SHP77 treated with DMSO at 0.1 percent for 48 hours (cell line): ENCODE results near the gene ALKBH5.

Experiments used
- DNase-seq: peaks from one replicate; lab custom pipeline; 2025; lab: John Stamatoyannopoulos, UW

Gene ALKBH5

DNA sequence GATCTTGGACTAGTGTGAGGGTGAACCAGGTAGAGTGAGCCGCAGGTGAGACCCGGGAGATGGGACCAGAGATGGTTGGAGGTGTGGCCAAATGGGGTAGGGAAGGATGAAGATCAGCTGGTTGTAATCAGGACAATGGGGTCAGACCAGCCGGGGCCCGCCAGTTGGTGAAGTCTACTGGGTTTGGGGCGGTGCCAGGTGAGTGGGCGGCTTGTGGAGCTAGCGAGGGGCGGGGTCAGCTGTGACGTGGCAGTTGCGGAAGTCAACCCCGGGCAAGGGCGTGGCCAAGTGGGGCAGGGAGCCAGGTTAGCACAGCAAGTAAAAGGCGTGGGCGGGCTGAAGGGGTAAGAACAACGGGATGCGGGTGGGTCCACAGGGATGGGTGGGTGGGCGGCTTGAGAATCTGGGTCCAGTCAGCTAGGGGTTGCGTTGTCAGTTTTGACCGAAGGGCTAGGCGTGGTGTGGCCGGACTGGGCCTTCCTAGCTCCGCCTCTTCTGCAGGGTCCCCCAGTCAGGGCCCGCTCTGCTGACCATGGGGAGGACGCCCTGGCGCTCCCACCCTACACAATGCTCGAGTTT lies 25.5 kb upstream of the ALKBH5 start:
- peak; percentile 91 for DNase-seq

DNA sequence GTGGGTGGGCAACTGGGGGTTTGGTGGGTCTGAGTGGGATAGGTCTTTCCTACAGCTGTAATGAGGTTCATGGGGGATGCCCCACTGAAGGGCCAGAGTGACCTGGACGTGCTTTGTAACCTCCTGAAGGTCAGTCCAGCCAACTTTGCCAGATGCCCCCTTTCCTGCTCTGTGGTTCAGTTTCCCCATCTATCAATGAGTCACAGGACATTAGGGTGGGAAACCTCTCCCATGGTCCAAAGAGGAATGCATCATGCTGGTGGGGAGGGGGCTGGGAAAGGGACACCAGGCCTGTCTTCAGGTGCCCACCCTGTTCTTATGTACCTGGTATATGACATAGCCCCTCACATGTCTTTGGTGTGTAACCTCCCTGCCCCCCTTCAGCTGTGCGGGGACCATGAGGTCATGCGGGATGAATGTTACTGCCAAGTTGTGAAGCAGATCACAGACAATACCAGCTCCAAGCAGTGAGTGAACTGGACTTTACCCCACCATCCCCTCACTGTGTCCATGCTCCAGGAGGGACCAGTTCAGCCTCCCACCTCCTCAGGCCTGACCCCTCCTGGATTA lies 24.0 kb upstream of the ALKBH5 start:
- no peak for DNase-seq

DNA sequence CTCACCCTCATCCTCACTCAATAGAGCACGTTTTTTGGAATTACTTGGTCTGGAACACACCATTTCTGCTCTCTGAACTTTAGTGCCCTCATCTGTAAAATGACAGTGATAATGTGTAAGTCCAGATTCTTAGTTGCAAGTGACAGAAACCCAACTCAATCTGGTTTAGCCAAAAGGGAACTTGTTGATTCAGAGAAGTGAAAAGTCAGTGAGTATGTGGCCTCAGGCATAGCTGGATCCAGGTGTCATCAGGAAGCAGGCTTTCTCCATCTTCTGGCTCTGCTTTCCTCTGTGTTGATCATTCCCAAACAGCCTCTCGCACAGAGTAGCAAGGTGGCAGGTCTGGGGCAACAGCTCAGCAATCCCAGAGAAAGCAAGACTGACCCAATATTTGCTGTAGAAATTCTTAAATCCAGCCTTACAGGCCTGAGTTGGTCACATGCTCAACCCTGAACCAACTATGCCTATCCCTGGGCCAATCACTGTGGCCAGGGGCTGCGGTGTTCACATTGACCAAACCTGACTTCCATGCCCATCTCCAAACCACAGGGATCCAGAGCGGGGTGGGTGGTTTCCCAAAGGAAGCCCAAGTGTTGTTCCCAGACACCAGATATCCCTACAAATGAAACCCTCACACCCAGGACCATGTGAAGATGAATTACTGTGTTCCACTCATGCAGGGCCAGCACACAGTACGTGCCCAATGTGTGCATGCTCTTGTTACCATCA lies 23.3 kb upstream of the ALKBH5 start:
- DNase-seq: no peak

- DNase-seq: no peak
Measured at GRCh38 chr17:18161207-18162145, 22.2 kb upstream of the ALKBH5 start.

DNA sequence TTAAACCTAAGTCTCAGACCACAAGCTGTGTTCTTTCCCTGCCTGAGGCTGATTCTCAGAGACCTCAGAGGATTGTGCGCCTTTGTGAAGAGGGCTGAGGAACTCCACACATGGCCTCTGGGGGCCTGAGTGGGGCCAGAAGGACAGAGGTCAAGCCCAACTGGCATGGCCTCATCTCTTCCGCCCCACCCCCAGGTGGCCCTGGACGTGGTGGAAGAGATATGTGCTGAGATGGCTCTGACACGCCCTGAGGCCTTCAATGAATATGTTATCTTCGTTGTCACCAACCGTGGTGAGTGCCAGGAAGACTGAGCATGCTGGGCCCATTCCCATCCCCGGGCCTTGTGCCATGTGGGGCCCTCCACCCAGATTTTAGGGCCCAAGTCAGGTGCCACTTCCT lies 20.1 kb upstream of the ALKBH5 start:
- DNase-seq: no peak

DNA sequence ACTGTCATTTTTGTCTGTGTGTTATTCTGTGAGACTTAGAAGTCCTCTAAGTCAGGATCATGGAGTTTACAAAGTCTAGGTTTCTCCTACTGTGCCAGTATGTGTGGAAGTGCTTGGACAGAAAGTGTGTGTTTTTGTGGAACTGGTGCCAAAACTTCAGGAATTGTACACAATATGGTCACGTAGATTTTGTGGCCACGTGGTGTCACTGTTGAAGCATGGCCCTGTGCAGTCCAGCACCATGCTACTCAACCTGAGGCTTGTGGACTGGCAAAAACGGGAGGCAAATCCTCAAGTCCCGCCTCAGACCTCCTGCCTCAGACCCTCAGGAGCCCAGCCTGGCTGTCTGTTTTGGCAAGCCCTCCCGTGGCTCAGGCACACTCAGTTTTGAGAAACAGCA lies 16.7 kb upstream of the ALKBH5 start:
- DNase-seq: no peak

DNA sequence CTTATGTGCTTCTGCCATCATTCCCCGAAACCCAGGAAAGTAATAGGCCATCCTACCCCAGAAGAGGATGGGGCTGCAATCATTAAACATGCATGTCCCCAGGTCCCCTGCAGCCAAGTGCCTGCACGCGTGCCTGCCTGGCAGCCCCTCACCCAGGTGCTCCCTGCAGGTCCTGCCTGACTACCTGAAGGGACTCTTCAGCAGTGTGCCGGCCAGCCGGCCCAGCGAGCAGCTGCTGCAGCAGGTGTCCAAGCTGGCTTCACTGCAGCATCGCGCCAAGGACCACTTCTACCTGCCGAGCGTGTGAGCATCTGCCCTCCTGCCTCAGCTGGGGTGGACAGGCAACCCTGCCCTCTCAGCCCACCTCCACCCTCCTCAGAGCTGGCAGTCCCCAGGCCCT lies 16.2 kb upstream of the ALKBH5 start:
- no peak for DNase-seq

- no peak for DNase-seq
Measured at GRCh38 chr17:18172531-18173278, 10.9 kb upstream of the ALKBH5 start.

GRCh38 chr17:18173740-18174139 lies 9.9 kb upstream of the ALKBH5 start:
- no peak for DNase-seq

GRCh38 chr17:18176176-18176575 lies 7.5 kb upstream of the ALKBH5 start:
- no peak for DNase-seq

- no peak for DNase-seq
Measured at GRCh38 chr17:18177133-18177532, 6.5 kb upstream of the ALKBH5 start.

- no peak for DNase-seq
Measured at GRCh38 chr17:18177722-18178121, 5.9 kb upstream of the ALKBH5 start.

DNA sequence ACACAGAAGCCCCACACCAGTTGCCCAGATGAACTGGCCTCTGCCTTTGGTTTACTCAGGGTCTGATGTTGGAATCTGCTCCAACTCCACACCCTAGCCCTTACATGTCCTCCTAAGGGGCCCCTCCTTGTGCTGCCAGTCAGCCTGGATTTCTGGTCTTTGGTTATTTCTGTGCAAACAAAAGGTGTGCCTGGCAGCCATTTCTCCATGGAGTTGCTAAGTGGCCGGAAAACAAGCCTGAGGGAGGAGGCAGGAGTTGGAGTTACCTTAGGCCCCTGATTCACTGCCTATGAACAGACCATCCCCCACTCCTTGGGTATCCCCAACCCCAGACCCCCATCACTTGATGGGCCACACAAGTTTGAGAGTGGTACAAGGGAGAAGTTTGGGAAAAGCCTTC lies 4.4 kb upstream of the ALKBH5 start:
- DNase-seq: no peak

- DNase-seq: no peak
Measured at GRCh38 chr17:18179804-18180203, 3.8 kb upstream of the ALKBH5 start.

DNA sequence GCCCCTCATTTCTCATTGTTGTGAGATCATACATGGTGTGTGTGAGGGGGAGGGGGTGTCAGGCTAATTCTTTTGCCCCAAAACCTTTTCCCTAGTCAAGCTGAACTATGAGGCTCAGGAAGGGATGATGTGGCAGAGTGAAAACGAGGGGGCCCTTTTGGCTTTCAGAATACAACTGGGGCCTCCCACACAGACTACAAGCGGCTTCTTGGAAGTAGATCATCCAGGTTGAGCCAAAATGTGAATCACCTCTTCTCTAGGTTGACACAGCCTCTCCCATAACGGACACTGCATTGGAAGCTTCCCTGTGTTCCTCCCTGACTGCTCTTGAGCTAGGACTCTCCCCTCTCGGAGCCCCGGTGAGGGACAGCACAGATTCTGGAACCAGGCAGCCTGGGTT lies 2.3 kb upstream of the ALKBH5 start:
- no peak for DNase-seq

DNA sequence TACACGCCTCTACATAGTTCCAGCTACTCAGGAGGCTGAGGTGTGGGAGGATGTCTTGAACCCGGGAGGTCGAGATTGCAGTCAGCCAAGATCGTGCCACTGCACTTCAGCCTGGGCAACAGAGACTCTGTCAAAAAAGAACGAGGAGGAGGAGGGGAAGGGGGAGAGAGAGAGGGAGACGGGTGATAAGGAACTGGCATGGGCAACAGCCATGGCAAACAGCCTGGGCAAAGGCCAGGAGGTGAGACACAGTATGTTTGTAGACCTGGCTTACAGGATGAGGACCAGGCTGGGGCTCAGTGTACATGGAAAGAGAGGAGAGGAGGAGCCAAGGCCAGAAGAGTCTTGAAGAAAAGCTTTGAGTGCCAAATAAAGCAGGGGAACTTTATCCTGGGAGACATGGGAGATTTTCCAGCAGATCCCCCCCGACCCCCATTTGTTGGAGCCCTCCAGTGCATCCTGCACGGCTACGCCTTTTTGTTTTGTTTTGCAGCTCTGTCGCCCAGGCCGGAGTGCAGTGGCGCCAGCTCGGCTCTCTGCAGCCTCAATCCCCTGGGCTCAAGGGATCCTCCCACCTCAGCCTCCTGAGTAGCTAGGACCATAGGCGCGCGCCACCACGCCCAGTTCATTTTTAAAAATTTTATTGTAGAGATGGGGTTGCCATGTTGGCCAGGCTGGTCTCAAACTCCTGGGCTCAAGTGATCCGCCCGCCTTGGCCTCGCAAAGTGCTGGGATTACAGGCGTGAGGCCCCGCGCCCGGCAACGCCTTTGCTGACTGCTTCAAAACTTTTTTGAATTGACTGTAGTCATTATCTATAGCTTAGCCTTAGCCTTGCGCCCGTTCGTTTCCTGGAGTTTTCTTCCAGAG lies 1.3 kb upstream of the ALKBH5 start:
- DNase-seq: no peak

DNA sequence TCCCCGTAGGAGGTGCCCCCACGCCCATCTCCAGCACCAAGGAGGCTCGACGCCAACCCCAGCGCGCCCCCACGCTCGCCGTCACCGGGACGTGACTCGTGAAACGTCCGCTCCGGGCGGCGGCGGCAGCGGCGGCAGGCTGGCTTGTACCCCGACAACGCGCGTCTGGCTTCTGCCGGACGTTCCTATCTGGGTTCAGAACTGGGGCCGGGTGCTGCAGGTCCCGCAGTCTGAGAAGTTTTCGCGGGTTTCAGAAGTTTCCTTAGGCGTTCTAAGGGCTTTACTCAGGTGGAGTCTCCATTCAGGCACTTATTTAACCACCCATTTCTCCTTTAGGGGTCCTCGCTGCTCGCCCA lies 672 bp upstream of the ALKBH5 start:
- DNase-seq: no peak

DNA sequence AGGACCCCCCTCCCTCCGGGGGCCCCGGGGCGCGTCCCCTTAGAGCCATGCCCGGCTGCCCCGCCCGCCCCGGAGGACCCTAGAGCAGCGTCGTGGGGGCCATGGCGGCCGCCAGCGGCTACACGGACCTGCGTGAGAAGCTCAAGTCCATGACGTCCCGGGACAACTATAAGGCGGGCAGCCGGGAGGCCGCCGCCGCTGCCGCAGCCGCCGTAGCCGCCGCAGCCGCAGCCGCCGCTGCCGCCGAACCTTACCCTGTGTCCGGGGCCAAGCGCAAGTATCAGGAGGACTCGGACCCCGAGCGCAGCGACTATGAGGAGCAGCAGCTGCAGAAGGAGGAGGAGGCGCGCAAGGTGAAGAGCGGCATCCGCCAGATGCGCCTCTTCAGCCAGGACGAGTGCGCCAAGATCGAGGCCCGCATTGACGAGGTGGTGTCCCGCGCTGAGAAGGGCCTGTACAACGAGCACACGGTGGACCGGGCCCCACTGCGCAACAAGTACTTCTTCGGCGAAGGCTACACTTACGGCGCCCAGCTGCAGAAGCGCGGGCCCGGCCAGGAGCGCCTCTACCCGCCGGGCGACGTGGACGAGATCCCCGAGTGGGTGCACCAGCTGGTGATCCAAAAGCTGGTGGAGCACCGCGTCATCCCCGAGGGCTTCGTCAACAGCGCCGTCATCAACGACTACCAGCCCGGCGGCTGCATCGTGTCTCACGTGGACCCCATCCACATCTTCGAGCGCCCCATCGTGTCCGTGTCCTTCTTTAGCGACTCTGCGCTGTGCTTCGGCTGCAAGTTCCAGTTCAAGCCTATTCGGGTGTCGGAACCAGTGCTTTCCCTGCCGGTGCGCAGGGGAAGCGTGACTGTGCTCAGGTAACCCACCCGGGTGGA lies 759 bp downstream of the ALKBH5 start:
- no peak for DNase-seq

DNA sequence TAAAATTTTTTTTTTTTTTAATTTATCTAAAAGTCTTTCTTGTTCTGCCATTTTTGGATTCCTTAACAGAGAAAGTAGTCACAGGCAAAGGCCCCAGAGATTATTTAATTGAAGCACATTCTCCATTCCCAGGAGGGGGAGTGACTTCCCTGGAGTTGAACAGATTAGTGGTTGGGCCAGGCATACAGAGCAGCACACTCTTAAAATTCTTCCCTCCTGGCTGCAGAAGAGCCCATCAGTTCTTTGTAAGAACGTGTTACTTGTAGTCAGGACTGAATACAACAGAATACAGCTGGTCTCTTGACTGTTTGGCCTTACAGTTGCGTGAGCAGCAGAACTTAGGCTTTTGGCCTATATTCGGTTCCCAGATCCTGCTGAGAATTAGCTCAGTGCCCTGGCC lies 1.8 kb downstream of the ALKBH5 start:
- no peak for DNase-seq
